ENCODE results near the gene SF3A2. TPM values are rescaled to one million over a fixed set of nuclear protein-coding genes. Genes with fewer than 3 reads are reported as not detected.
"Not testable (repeated sequence)": the region's sequence is repeated elsewhere in the genome, so short reads cannot be mapped to it uniquely, and the experiment has no call there.

The SF3A2 gene, protein sequence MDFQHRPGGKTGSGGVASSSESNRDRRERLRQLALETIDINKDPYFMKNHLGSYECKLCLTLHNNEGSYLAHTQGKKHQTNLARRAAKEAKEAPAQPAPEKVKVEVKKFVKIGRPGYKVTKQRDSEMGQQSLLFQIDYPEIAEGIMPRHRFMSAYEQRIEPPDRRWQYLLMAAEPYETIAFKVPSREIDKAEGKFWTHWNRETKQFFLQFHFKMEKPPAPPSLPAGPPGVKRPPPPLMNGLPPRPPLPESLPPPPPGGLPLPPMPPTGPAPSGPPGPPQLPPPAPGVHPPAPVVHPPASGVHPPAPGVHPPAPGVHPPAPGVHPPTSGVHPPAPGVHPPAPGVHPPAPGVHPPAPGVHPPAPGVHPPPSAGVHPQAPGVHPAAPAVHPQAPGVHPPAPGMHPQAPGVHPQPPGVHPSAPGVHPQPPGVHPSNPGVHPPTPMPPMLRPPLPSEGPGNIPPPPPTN
- total RNA-seq (2014; rRNA removed; shearing (Covaris generic)), result 18.9 and 24.7 TPM in 2 replicates

DNA sequence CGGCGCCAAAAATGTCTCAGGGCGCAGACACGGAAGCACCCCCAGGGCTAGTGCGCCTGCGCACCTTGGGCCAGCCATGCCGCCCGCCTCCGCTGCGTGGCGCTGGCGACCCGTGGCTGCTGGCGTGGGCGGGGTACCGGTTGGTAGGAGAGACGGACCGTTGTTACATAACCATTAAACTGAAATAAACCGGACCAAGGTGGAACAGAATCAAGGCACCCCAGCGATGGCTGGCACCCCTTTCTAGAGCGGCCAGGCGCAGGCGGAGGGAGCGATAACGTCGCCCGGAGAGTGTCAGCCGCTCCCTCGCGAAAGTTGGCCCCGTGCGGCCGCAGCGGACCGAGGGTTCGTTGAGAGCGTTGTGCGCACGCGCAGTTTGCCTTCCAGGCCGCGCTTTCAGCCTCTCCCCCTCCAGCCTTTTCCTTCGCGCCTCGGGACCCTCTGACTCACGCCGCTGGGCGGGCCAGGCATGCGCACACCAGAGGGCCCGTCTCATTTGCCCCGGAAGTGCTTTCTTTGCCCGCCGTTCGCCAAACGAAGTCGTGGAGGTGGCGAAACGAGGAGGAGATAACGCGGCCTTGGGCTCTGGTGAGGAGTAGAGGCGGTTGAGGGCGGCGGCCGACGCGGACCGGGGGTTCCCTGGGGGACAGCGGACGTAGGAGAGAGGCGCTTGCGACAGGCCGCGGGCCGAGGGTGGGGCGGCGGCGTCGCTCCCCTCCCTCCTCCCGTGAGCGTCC, at the start of gene SF3A2, which contains the start of gene PLEKHJ1:
Gene SF3A2 (plus strand): TSS at position 511 of the 737 bp plus-strand sequence. CDS start 6,595 bp downstream, outside the sequence.
Gene PLEKHJ1 (minus strand): TSS at position 16 of the 737 bp plus-strand sequence. CDS start 81 bp downstream, outside the sequence.
- DNase-seq (ENCODE audit: low read depth), result peak; percentile 96

DNA sequence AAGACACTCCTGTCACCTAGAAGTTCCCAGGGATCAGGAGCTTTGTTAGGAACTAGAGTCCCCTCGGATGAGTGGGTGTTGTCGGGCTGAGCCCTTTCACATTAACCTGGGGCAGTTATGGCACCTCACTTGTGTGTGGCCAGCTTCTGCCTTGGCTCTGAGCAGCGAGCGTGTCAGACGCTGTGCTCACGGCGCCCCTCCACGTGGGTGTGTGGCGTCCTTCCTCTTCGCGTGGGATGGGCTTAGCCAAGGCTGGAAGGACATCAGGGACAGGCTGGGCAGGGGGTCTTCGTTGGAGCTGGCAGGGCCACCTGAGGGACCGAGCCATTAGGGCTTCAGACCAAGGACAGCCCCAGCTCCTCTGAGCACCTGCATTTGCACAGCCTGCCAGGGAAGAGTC, 49.5 kb upstream of the SF3A2 start:
- DNase-seq (ENCODE audit: low read depth), result no peak

DNA sequence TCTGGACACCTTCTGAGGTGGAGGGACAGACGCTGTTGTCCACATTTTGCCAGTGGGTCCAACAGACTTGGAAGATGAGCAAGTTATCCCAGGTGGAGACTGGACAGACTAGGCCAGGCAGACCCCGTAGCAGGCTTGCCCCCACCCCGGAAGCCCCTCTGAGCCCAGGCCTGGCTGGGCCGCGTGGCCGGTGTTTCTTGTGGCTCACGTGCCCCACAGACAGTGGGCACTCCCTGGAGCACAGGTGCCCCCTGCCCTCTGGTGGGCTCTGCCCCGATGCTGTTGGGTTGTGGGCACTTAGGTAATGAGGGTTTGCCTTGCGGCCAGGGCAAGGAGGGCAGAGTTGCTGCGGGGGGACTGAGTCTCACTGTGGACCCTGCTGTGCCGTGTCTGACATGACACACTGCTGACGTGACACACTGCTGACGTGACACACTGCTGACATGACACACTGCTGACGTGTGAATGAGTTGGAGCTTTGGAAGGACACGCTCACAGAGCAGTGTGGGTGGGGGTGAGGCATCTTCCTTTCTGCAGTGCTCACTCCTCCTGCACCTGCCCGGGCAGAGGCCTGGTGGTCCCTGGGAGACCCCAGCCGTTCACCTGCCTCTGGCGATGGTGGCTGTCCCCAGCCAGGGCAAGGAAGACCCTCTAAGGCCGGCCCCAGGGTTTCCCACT, 47.8 kb upstream of the SF3A2 start:
- DNase-seq (ENCODE audit: low read depth), result peak; percentile 9

DNA sequence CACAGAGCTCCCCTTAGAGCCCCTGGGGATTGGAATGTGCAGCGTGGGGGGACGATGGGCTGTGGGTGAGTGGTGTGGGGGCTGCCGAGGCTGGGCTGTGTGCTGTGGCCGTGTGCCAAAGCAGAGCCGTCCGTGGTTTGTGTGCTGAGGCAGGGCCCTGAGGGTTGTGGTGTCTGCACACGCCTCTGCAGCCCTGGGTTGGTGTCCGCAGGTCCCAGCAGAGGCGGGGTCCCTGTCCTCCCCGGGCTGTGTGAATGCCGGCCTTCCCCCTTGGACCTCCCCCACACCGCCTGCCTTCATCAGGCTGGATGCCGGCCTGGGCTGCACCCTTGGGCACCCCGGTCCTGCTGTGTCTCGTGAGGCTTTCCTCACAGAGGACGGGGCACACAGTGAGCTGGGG, 46.7 kb upstream of the SF3A2 start:
- DNase-seq (ENCODE audit: low read depth), result no peak

DNA sequence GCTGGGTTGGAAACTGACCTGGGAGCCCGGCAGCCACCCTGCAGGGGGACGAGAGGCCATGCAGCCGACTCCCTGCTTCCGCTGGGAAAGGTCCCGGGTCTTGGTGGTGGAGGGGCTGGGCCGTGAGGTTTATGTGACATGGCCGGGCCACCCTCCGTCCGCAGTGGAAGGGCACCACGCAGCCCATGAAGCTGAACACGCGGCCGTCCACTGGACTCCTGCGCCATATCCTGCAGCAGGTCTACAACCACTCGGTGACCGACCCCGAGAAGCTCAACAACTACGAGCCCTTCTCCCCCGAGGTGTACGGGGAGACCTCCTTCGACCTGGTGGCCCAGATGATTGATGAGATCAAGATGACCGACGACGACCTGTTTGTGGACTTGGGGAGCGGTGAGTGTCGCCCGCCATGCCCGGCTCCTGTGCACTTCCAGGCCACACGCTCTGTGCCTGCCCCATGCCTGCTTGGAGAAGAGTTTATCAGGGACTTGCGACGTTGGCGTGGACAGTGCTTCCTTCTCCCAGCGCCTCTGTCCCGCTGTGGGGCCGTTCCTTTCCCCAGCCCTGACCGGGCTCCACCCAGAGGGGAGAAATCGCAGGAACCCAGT, 45.7 kb upstream of the SF3A2 start:
- DNase-seq (ENCODE audit: low read depth), result no peak

DNA sequence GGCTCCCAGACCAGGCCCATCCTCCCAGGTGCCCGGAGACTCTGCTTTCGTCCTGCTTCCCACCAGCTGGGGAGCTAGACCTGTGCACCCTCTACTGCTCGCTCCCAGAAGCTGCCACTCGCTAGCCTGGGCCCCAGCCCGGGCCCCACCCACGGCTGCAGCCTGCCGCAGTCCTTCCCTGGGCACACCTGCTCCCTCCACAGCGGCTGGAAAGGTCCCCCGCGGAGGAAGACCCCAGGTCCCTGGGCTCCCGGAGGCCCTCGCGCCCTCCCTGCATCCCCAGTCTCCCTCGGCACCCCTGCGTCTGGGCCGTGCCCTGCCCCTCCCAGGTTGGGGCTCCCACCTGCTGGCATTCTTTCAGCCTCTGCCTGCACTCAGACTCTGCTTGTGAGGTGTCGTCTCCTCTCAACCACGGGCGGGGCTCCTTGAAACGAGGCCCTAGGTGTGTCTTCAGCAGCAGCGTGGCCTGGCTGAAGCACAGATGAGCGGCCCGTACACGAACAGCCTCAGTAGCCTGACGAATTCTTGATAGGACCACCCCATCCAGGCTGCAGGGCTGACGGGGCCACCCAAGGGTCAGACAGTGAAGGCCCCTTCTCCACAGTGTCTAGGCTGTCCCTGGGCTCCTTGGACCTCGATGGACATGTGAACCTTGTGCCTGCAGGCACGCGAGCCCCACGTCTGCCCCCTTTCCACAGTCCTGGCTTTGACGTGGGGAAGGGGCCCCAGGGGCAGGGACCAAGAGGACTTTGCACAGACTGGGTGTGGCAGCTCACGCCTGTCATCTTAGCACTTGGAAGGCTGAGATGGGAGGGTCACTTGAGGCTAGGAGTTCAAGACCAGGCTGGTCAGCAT, 44.9 kb upstream of the SF3A2 start:
- DNase-seq (ENCODE audit: low read depth), result no peak

DNA sequence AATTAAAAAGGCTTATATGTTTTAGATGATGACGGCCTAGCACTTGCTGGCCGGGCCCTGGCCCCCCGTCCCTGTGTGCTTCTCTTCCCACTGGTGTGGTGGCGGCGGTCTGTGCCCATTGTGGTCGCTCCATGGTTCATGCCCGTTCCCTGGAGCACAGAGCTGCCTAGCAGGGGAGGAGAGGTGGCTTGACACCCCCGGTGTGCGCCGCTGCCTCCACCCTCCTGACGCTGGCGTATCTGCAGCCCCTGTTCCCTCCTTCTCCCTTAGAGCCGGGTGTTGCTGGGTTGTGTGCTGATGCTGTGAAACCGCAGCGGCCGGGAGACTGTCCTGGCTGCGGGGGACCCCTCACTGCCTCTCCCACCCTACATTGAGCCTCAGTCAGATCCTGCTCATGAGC, 43.8 kb upstream of the SF3A2 start:
- no peak for DNase-seq (ENCODE audit: low read depth)

DNA sequence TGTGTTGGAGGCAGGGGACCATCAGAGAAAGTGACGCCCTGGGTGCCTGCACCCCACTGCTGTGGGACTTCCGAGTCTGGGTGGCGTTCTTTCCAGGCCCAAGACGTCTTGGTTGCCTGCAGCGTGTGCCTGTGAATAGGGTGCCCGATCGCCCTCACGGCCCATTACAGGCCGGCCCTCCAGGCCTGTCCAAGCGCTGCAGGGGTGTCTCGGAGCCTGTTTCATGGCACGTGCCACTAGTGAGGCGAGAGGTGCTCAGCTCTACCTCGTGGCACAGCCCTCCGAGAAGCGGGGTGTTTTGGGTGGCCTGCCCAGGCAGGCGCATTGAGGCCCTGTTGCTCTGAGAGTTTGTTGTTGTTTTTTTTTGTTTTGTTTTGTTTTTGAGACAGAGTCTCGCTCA, 42.8 kb upstream of the SF3A2 start:
- no peak for DNase-seq (ENCODE audit: low read depth)

DNA sequence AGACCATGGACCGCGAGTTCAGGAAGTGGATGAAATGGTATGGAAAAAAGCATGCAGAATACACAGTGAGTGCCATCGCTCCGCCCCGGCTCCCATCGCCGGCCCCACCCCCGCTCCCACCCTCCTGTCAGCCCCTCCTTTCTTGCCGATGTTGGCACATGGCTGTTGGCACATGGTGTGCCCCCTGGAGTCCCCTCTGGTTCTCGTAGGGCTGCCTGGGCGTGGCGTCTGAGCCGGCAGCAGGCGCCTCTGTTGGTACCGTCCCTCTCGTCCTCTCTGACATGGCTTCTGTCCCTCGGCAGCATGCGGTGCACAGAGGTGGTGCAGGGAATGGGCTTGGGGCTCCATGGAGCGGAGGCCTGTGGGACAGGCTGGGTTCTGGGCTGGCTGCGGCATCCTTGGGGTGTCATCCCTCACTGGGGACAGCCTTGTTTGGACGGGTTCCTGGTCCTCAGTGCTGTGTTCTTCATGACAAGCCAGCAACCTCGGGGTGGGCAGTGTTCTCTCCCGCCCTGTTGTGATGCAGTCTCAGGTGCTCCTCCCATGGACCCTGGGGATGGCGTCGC, 42.0 kb upstream of the SF3A2 start:
- DNase-seq (ENCODE audit: low read depth), result no peak

DNA sequence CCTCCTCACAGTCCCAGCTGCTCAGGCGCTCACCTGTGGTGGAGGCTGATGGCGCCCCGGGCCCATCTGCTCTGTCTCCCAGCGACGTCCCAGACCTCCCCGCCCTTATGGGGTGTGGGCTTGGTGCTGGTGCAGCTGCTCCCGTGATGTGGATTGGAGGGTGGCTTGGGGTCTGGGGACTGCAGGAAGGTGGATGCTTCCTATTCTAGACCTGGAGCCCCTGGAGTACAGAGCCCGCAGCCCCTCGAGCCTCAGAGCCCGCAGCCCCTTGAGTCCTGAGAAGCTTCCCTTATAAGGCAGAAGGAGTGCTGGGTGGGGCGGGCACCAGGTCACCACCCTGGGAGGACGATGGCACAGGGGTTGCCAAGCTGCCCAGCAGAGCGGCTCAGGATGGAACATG, 41.3 kb upstream of the SF3A2 start:
- DNase-seq (ENCODE audit: low read depth), result no peak

DNA sequence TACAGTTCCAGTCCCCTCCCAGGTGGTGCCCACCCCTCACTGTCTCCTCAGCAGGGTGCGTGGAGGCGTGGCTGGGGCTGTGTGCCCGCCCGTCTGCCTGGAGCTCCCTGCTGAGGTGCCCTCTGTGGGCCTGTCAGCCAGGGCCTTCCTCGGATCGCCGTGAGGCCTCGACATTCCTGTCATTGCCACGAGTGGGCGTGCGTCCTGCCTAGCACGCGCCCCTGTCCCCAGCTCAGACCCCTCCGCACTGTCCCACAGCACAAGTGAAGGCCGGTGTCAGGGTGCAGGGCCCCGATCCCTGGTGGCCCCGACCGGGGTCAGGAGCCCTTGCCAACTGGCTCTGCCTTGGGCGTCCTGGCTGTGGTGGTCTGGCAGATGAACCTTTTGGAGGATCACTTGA, 40.7 kb upstream of the SF3A2 start:
- DNase-seq (ENCODE audit: low read depth), result no peak

DNA sequence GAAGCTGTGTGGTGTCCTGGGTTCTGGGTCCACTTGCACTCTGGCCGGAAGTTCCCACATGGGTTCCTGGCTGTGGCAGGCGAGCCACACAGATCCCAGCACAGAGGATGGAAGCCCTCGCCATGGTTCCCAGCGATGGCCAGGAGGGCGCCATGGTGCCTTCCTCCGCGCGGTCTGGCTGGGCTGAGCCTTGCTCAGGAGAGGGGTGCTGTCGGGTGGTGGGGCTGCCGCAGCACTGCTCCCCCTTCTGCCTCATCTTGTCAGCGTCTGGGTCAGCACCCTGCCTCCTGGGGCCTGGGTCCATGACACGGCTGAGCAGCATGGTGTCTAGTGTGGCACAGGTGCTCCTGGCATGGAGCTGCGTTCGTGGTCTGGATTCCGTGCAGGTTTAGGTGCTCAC, 39.4 kb upstream of the SF3A2 start:
- no peak for DNase-seq (ENCODE audit: low read depth)

DNA sequence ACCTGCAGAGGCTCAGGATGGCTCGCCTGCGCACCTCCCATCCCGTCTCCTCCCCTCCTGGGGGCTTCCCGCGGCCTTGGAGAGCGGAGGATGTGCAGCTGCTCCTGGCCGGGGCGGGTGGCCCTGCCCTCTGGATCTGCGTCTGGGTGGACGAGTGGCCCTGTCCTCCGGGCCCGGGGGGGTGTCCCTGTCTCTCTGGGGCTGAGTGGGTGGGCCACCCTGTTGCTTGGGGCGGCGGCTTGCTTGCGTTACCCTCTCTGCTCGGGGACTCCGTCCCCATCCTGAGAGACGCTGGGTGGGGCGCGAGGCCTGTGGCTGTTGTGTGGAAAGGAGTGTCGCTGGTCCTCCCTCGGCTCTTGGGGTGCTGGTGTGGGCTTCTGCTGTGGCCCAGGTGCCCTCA, 38.3 kb upstream of the SF3A2 start:
- DNase-seq (ENCODE audit: low read depth), result no peak

DNA sequence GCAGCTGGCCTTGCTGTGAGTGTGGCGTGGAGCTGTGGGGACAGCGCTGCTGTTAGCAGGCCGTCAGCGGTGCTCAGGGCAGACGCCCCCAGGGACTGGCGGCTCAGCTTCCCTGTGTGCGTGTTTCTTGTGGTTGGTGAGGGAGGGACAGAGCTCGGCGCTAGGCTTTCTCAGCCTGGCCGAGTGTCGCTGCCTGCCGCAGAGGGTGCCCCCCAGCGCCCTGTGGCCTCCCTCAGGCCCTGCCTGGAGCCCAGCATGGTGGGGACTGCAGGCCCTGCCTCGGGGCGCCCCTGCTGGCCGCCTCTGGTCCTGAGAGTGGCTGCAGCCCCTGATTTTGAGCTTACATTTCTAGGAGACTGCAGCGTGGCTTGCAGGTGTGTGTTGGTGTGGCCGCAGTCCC, 37.4 kb upstream of the SF3A2 start:
- DNase-seq (ENCODE audit: low read depth), result no peak

DNA sequence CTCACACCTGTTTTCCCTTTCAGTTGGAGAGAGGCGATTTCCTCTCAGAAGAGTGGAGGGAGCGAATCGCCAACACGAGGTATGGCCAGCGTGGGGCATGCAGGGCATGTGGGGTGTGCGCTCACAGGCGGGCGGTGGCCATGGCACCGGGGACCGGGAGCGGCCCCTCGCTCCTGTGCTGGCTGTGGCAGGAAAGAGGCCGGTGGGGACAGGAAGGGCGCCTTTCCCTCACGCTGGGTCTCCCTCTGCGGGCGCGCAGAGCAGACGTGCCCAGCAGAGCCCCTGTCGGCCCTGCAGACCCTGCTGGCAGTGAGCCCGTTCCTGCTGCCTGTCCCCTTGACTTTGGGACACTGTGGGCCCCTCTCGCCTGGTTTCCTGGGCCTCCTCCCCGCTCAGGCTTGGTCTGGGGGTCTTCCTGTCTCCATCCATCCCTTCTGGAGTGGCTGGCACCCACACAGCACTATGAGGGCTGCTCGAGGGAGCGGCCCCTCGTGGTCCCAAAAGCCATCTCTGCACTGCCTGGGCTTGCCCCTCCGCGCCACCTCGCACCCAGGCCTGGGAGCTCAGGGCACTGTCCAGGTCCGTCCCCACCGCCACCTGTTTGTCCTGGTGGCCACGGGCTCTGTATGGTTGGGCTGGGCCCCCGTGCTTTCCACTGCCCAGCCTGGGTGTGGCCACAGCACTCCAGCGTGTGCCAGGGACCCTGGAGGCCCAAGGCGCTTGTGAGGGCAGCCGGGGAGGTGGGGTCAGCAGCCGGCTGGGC, 36.6 kb upstream of the SF3A2 start:
- no peak for DNase-seq (ENCODE audit: low read depth)

DNA sequence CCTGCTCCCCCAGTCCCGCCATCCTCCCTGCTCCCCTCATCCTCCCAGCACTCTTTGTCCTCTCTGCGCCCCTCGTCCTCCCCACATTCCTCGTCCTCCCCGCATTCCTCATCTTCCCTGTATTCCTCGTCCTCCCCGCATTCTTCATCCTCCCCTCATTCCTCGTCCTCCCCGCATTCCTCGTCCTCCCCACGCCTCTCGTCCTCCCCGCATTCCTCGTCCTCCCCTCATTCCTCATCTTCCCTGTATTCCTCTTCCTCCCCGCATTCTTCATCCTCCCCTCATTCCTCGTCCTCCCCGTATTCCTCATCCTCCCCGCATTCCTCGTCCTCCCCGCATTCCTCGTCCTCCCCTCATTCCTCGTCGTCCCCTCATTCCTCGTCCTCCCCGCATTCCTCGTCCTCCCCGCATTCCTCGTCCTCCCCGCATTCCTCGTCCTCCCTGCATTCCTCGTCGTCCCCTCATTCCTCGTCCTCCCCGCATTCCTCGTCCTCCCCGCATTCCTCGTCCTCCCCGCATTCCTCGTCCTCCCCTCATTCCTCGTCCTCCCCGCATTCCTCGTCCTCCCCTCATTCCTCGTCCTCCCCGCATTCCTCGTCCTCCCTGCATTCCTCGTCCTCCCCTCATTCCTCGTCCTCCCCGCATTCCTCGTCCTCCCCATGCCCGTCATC, 35.9 kb upstream of the SF3A2 start:
- not testable (repeated sequence) for DNase-seq (ENCODE audit: low read depth)

DNA sequence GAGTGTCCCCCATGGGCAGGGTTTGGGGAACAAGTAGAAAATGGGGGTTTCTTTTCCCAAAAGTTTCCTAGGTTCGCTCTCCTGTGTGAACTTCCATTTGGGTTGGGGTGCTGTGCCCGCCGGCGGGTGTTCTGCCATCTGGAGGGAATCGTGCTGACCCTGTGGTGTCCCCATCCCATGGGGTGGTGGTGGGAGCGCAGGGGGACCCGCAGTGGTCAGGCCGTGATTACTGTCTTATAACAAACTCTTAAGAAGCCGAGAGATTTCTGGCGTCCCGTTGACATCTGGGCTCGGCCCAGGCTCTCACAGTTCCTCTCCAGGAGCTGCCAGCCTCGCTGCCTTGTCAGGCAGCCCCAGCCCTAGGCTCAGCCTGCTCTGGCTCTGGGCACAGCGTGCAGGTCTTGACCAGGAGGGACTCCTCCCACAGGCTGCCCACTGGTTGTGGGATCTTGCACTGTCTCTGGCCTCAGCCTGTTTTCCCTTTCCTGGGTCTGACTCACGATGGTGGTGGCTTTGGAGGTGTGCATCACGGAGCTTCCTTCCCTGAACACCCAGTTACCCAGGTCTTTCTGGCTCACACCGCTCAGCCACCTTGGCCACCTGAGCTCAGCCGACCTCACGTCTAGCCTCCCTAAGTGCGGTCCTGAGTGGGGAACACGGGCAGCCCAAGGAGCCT, 35.0 kb upstream of the SF3A2 start:
- DNase-seq (ENCODE audit: low read depth), result no peak

DNA sequence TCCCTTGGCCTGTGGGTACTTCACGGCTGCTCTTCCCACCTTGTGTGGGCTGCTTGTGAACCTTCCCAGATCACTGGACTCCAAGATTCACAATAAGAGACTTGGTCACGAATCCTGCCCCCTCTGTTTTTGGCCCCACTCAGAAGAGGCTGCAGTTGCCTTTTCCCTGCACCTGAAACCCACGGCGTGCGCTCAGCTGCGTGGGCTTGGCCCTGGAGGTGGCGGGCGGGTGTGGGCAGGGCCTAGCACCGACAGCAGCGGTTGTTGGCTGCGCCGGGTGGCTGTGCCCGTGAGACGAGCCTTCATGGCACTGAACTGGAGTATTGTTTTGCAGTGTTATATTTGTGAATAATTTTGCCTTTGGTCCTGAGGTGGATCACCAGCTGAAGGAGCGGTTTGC, 34.3 kb upstream of the SF3A2 start:
- no peak for DNase-seq (ENCODE audit: low read depth)

DNA sequence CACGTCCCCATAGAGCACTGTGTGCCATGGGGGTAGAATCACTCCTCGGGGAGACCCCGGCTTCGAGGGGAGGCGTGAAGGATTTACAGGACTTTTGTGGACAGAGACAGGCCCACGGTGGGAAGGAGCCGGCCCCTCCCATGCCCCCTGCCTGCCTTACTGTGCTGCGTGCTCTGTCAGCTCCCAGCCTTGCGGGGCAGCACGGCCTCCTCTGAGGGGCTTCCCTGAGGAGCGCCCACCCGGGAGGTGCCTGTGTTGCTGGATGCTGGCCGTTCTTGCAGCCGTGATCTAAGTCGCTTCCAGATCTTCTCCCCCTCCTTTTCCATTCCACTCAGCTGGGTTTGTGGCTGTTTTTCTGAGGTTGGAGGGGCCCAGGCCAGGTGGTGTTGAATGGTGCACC, 29.6 kb upstream of the SF3A2 start:
- no peak for DNase-seq (ENCODE audit: low read depth)

Data from RPMI7951 (cell line).